HepG2 (cell line): ENCODE measurements around the gene ZNF763. TPM values are rescaled to one million over a fixed set of nuclear protein-coding genes. Genes with fewer than 3 reads are reported as not detected.
"Not testable (repeated sequence)": the region's sequence is repeated elsewhere in the genome, so short reads cannot be mapped to it uniquely, and the experiment has no call there.

Source experiments
- ATAC-seq: fragments of 200-7000 bp; cut with Tn5 transposase; 3 replicates; pipeline ENCODE4 v1.9.1; 2020; ENCODE audit warnings: mild to moderate bottlenecking, moderate library complexity
- BruUV-seq: library from RNA; stranded (reverse); fragments of 400-500 nt; replicated peaks from 2 replicates; lab custom pipeline; 2021; lab: Mats Ljungman, UMichigan
- CTCF ChIA-PET: fragments of 300-600 bp; formaldehyde crosslinking; extraction: SDS; loops from one replicate; lab custom pipeline; 2021; ENCODE audit warnings: low total read pairs, inconsistent platforms, low intra/inter-chr PET ratio; lab: Yijun Ruan, JAX
- POLR2A ChIA-PET: fragments of 350-600 bp; sonication (Branson Sonifier 250); formaldehyde crosslinking; loops from one replicate; lab custom pipeline; 2020; ENCODE audit warnings: antibody characterized with exemption, inconsistent platforms; lab: Yijun Ruan, JAX
- DNase-seq: peaks from one replicate; pipeline ENCODE4 v3.0.0-alpha.2; 2015; ENCODE audit warnings: low spot score
- FAIRE-seq: peaks from 3 replicates; lab custom pipeline; 2011; peaks lifted over from hg19 to GRCh38; lab: Jason Lieb, UNC
- H2AFZ ChIP-seq: one replicate; pipeline ENCODE4 v1.6.1; 2011; ENCODE audit warnings: low read length, inconsistent platforms
- H3K27ac ChIP-seq: fragments of 300-600 bp; 3 replicates; pipeline ENCODE4 v1.8.0; 2011; ENCODE audit warnings: mixed run types, mild to moderate bottlenecking, mixed read lengths, low read length, inconsistent platforms; ENCODE audit not compliant: insufficient read depth; ENCODE audit errors: extremely low read length
- H3K27me3 ChIP-seq, 2 experiments: fragments of 200-600 bp in 1 of 2; 2 replicates in 1 of 2; 3 replicates in 1 of 2; pipeline versions ENCODE4 v1.6.0 to v1.8.0; 2011; ENCODE audit warnings: low read length in 2 of 2, mild to moderate bottlenecking in 2 of 2, moderate library complexity in 2 of 2, inconsistent platforms in 1 of 2; ENCODE audit not compliant: insufficient read depth in 2 of 2, control insufficient read depth in 1 of 2
- H3K36me3 ChIP-seq, 2 experiments: fragments of 200-600 bp in 1 of 2; replicated peaks in 1 of 2; 2 replicates in 1 of 2; 3 replicates in 1 of 2; pipeline versions ENCODE4 v1.5.1 to v1.8.0; 2011; ENCODE audit warnings: low read length in 2 of 2, inconsistent platforms in 1 of 2; ENCODE audit not compliant: insufficient read depth in 2 of 2, control insufficient read depth in 1 of 2
- H3K4me1 ChIP-seq: 2 replicates; pipeline ENCODE4 v1.5.1; 2012; ENCODE audit warnings: low read length, inconsistent platforms; ENCODE audit not compliant: insufficient read depth
- H3K4me2 ChIP-seq: 2 replicates; pipeline ENCODE4 v1.6.0; 2011; ENCODE audit warnings: low read depth, low read length, inconsistent platforms
- H3K4me3 ChIP-seq, 3 experiments: fragments of 200-600 bp in 1 of 3; sonication (generic), shearing (Covaris generic) in 1 of 3; replicated peaks in 1 of 3; 2 replicates each; pipeline ENCODE4 v1.5.1; 2011 to 2016; ENCODE audit warnings: low read length in 3 of 3, inconsistent platforms in 2 of 3, low read depth in 2 of 3, mild to moderate bottlenecking in 2 of 3, control low read depth in 1 of 3, mixed read lengths in 1 of 3; ENCODE audit not compliant: insufficient read depth in 1 of 3
- H3K79me2 ChIP-seq: one replicate; pipeline ENCODE4 v1.6.1; 2011; ENCODE audit warnings: low read length, inconsistent platforms; ENCODE audit not compliant: insufficient read depth
- H3K9ac ChIP-seq: 2 replicates; pipeline ENCODE4 v1.6.0; 2011; ENCODE audit warnings: mild to moderate bottlenecking, low read depth, low read length, inconsistent platforms; ENCODE audit not compliant: insufficient read depth
- H3K9me3 ChIP-seq: 2 replicates; pipeline ENCODE4 v1.5.1; 2012; ENCODE audit warnings: mild to moderate bottlenecking, low read length
- H4K20me1 ChIP-seq: 2 replicates; pipeline ENCODE4 v1.6.0; 2011; ENCODE audit warnings: inconsistent platforms, mild to moderate bottlenecking, low read length, moderate library complexity; ENCODE audit not compliant: insufficient read depth
- FOXP1 ChIP-seq, 2 experiments: fragments of 450-650 bp in 1 of 2; IDR thresholded peaks; 2 replicates each; pipeline ENCODE4 v1.6.1; 2017 to 2018; ENCODE audit warnings: antibody characterized with exemption in 1 of 2
- HOXA5 ChIP-seq: sonication (generic); formaldehyde crosslinking; IDR thresholded peaks from 2 replicates; pipeline ENCODE4 v1.4.0; 2020; ENCODE audit warnings: missing genetic modification reagents
- KLF12 ChIP-seq: sonication (generic); formaldehyde crosslinking; IDR thresholded peaks from 2 replicates; pipeline ENCODE4 v1.4.0; 2020; ENCODE audit warnings: missing genetic modification reagents, borderline replicate concordance
- REL ChIP-seq: sonication (generic); formaldehyde crosslinking; conservative IDR thresholded peaks from 2 replicates; pipeline ENCODE4 v1.8.0; 2022; ENCODE audit warnings: mild to moderate bottlenecking, missing genetic modification reagents, moderate library complexity
- ZNF670 ChIP-seq: sonication (generic); formaldehyde crosslinking; IDR thresholded peaks from 2 replicates; pipeline ENCODE4 v1.8.0; 2022; ENCODE audit warnings: mild to moderate bottlenecking, missing genetic modification reagents, borderline replicate concordance
- WGBS: methylation state at CpG from one replicate; pipeline ENCODE4 v1.1.6; 2017; ENCODE audit warnings: low lambda C conversion rate; 5-methylcytosine and 5-hydroxymethylcytosine counted together
- in situ Hi-C: cut with HindIII; loops from 2 replicates; pipeline ENCODE4 v1.10.0; 2017; ENCODE audit warnings: low pct_unique_long_range_greater_than_20kb; ENCODE audit not compliant: extremely low pct_ligation_motif_present
- intact Hi-C: fragments of 100-400 bp; cut with micrococcal nuclease; formaldehyde crosslinking; loops from one replicate; pipeline ENCODE4 v1.10.0; 2022; ENCODE audit not compliant: unreplicated experiment
- polyA plus RNA-seq, 8 experiments: library from polyadenylated mRNA; depleted of rRNA in 3 of 8; stranded (reverse) in 7 of 8; unstranded in 1 of 8; fragments of >200 nt; fragmentation: Illumina TruSeq in 4 of 8; extraction: Trizol in 4 of 8; gene quantifications; 2 replicates each; pipeline versions ENCODE4 v1.2.1 to v1.2.3, GENCODE V29; 2011 to 2016; ENCODE audit warnings: low read depth in 4 of 8, missing spikeins in 1 of 8, mixed read lengths in 1 of 8; ENCODE audit not compliant: insufficient read depth in 1 of 8
- total RNA-seq, 5 experiments: library from RNA; depleted of rRNA; stranded (reverse); fragments of >200 nt; fragmentation: Illumina TruSeq; extraction: Trizol; gene quantifications; 2 replicates each; pipeline ENCODE4 v1.2.3, GENCODE V29; 2016; ENCODE audit warnings: low read depth in 1 of 5
- TF ChIP-seq, protein P1 (sequence below): sonication (generic); formaldehyde crosslinking; IDR thresholded peaks from 2 replicates; pipeline ENCODE4 v1.4.0; 2020; ENCODE audit warnings: missing genetic modification reagents
- TF ChIP-seq, protein P2 (sequence below): sonication (generic); formaldehyde crosslinking; IDR thresholded peaks from 2 replicates; pipeline ENCODE4 v1.4.0; 2020; ENCODE audit warnings: missing genetic modification reagents
- TF ChIP-seq, protein P3 (sequence below): IDR thresholded peaks from 2 replicates; pipeline ENCODE4 v1.4.0; 2020; ENCODE audit warnings: mild to moderate bottlenecking, missing genetic modification reagents

Gene ZNF763
- total and polyA plus RNA-seq, 2 of the 13 experiments (the other 11 are each of a cell fraction or from before 2014, with no cell fraction given): 0.08 to 0.42 TPM

DNA sequence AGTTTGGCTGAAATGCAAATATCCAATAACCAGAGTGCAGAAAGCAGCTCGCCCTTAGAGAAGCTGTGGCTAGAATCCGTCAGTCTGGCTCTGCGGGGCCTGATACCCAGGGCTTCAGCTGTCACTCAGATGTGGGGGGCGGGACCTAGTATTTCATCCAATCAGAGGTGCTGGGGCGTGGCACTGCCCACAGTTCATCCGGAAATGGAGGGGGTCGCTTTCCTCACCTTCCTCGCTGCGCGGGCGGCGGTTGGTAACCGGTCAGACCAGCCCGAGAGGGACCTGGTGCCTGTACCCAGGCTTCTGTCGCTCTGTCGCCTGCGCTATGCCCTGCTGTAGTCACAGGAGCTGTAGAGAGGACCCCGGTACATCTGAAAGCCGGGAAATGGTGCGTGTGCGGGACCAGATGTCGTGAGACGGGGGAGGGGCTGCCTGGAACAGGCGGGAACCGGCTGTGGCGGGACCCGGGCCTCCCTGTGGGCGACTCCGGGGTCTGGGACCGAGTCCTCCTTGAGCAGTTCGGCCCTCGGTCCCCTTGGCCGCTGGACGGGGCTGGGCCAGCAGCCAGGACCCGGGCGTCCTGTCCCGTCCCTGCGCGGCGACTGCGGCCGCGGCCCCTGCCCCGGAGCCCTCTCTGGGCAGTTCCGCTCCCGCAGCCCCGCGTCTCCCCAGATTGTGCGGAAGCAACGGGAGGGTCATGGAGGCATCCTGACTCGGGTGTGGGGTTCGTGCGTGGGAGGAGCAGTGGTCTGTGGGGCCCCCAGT lies 39.8 kb upstream of the ZNF763 start, which contains the start of gene ZNF700 (continued):
- TF ChIP-seq, protein P1, sequence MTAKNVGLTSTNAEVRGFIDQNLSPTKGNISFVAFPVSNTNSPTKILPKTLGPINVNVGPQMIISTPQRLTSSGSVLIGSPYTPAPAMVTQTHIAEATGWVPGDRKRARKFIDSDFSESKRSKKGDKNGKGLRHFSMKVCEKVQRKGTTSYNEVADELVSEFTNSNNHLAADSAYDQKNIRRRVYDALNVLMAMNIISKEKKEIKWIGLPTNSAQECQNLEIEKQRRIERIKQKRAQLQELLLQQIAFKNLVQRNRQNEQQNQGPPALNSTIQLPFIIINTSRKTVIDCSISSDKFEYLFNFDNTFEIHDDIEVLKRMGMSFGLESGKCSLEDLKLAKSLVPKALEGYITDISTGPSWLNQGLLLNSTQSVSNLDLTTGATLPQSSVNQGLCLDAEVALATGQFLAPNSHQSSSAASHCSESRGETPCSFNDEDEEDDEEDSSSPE (CRISPR knock-in tag): peak; percentile 72
- no peak for TF ChIP-seq KLF12 (CRISPR knock-in tag)
- TF ChIP-seq, protein P2, sequence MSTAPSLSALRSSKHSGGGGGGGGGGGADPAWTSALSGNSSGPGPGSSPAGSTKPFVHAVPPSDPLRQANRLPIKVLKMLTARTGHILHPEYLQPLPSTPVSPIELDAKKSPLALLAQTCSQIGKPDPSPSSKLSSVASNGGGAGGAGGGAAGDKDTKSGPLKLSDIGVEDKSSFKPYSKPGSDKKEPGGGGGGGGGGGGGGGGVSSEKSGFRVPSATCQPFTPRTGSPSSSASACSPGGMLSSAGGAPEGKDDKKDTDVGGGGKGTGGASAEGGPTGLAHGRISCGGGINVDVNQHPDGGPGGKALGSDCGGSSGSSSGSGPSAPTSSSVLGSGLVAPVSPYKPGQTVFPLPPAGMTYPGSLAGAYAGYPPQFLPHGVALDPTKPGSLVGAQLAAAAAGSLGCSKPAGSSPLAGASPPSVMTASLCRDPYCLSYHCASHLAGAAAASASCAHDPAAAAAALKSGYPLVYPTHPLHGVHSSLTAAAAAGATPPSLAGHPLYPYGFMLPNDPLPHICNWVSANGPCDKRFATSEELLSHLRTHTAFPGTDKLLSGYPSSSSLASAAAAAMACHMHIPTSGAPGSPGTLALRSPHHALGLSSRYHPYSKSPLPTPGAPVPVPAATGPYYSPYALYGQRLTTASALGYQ: peak; percentile 14; the same call in 1 of the 2 replicates
- TF ChIP-seq HOXA5 (CRISPR knock-in tag): no peak; the same call in 1 of the 2 replicates
- no peak for TF ChIP-seq FOXP1 (IDR thresholded peaks at IDR 0.05)
- TF ChIP-seq FOXP1 (CRISPR knock-in tag; IDR thresholded peaks at IDR 0.05): no peak

DNA sequence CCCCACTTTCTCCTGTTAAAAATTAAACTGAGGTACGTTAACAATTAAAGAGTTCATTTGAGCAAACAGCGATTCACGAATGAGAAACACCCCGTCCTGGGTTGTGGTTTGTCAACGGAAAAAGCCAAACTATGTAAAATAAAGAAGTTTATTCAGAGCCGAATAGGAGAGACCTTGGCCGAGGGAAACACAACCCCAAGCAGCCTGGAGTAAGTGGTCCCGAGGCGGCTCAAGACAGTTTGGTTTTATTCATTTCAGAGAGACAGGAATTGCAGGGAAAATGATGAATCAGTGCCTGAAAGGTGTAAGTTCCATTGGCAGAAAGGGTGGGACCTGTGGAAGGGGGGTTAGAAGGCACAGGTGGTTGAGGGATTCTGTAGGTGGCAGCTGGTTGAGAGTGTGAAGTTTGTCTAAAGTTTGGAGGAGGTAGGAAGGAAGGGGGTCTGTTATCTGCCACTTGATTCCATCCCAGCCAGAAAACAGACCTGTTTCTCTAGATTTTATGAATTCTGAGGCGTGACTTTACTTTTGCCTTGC lies 39.1 kb upstream of the ZNF763 start:
- H4K20me1 ChIP-seq, BruUV-seq, in situ Hi-C loops, H3K36me3 ChIP-seq, H3K27me3 ChIP-seq, H2AFZ ChIP-seq, H3K9me3 ChIP-seq, CTCF ChIA-PET: not testable (repeated sequence)
- Histone ChIP-seq H3K4me3 (peak overlapping the region; percentile 80 to 88 (median 85)), H3K79me2 (peaks cover 23% of the 10 kb centered on the region), H3K9ac (peak overlapping the region; percentile 95), H3K4me2 (peak overlapping the region; percentile 100), H3K4me1 (peaks cover 54% of the 10 kb centered on the region), H3K27ac (peak overlapping the region; percentile 97)
- FAIRE-seq (peak; percentile 73), DNase-seq (peak; percentile 58), ATAC-seq (peak; percentile 17; the same call in 2 of the 3 replicates)
- intact Hi-C loops: loop anchor here (1.0 to 2.0 kb wide), 2 partner anchors 60 to 127 kb away; partner anchors contain the start of gene ZNF878
- POLR2A ChIA-PET: interaction anchor here (1.1 to 1.4 kb wide), 4 partner anchors 10 to 134 kb away, joined by 3 to 5 read pairs (median 4); no protein-coding TSS in a partner anchor
- 0% methylated on average over 10 of the region's 10 CpGs for WGBS
- TF ChIP-seq REL (CRISPR knock-in tag) (0 out of 2 replicates have a peak, but pooled peaks have one; percentile 20), ZNF670 (CRISPR knock-in tag) (peak; percentile 10; the same call in 1 of the 2 replicates)
- TF ChIP-seq, protein P2: peak; percentile 5; the same call in 1 of the 2 replicates
- TF ChIP-seq, protein P3, sequence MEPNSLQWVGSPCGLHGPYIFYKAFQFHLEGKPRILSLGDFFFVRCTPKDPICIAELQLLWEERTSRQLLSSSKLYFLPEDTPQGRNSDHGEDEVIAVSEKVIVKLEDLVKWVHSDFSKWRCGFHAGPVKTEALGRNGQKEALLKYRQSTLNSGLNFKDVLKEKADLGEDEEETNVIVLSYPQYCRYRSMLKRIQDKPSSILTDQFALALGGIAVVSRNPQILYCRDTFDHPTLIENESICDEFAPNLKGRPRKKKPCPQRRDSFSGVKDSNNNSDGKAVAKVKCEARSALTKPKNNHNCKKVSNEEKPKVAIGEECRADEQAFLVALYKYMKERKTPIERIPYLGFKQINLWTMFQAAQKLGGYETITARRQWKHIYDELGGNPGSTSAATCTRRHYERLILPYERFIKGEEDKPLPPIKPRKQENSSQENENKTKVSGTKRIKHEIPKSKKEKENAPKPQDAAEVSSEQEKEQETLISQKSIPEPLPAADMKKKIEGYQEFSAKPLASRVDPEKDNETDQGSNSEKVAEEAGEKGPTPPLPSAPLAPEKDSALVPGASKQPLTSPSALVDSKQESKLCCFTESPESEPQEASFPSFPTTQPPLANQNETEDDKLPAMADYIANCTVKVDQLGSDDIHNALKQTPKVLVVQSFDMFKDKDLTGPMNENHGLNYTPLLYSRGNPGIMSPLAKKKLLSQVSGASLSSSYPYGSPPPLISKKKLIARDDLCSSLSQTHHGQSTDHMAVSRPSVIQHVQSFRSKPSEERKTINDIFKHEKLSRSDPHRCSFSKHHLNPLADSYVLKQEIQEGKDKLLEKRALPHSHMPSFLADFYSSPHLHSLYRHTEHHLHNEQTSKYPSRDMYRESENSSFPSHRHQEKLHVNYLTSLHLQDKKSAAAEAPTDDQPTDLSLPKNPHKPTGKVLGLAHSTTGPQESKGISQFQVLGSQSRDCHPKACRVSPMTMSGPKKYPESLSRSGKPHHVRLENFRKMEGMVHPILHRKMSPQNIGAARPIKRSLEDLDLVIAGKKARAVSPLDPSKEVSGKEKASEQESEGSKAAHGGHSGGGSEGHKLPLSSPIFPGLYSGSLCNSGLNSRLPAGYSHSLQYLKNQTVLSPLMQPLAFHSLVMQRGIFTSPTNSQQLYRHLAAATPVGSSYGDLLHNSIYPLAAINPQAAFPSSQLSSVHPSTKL (CRISPR knock-in tag): 0 out of 2 replicates have a peak, but pooled peaks have one; percentile 1
